ENCODE measurements around the gene VPS39.
A peak's percentile ranks its signal among the peaks of the same experiment; 100 is the strongest.

The VPS39 gene

DNA sequence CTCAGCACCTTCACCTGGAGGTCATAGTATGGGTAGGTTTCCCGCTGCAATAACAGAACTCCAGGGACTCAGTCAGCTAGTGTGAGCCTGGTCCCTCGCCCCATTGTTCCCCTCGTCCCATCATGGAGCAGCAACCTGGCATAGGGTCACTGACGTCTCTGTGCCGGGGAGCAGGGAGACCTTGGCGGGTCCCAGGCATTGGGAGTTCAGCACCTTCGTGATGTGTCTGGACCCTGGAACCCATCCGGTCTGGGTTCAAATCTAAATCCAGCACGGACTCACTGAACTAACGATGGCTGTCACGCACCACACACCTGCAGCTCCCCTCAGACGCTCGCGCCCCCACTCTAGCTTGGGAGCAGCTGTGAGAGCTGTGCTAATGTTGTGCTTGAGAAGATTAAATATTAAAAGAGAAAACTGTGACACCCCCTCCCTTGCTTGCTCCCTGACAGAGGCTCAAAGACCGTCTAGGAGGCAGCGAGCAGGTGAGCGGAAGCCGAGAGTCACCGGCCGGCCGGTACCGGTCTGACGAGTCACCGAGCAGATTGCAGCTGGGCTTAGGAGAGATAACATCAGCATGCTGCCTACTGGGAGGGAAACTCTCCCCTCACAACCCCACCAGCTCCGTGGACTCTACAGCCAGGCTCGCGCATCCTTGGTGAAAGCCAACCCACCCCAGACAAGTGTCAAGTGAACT lies 52.4 kb downstream of the VPS39 start:
- no peak for FAIRE-seq
- TF ChIP-seq TAF1 (IDR thresholded peaks at IDR 0.05; ENCODE audit: low read depth, low read length) (no peak), PAX5 (IDR thresholded peaks at IDR 0.05; ENCODE audit: insufficient read depth, low read length, severe bottlenecking) (no peak), POLR2AphosphoS5 (IDR thresholded peaks at IDR 0.05; ENCODE audit: low read depth, low read length) (no peak), SPI1 (IDR thresholded peaks at IDR 0.05; ENCODE audit: low read depth, low read length) (no peak), POLR2A (IDR thresholded peaks at IDR 0.05; ENCODE audit: low read depth, low read length) (no peak), POU2F2 (IDR thresholded peaks at IDR 0.05; ENCODE audit: low read depth, low read length) (no peak)

DNA sequence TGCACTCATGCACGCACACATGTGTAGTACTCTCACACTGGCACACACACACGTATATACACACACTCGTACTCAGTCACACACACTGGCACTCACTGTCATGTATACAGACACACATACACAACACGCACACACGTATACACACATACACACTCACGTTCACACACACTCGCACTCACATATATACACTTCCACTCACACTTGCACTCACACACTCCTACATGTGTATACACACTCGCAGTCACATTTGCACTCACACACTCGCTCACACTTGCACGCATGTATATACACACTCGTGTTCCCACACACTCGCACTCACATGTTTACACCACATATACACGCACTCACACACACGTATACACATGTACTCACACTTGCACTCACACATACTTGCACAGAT lies 53.1 kb downstream of the VPS39 start:
- TF ChIP-seq POLR2A (IDR thresholded peaks at IDR 0.05; ENCODE audit: low read depth, low read length) (no peak), POLR2AphosphoS5 (IDR thresholded peaks at IDR 0.05; ENCODE audit: low read depth, low read length) (no peak), PAX5 (IDR thresholded peaks at IDR 0.05; ENCODE audit: insufficient read depth, low read length, severe bottlenecking) (no peak), POU2F2 (IDR thresholded peaks at IDR 0.05; ENCODE audit: low read depth, low read length) (no peak)
- FAIRE-seq: peak; percentile 45
- no peak for DNase-seq (ENCODE audit: insufficient read length, low spot score)

More for the DNA sequence above, 52.4 kb downstream of the VPS39 start:
- no peak for DNase-seq (ENCODE audit: insufficient read length, low spot score)

- no peak for DNase-seq (ENCODE audit: insufficient read length, low spot score)
- TF ChIP-seq POLR2A (IDR thresholded peaks at IDR 0.05; ENCODE audit: low read depth, low read length) (no peak), POU2F2 (IDR thresholded peaks at IDR 0.05; ENCODE audit: low read depth, low read length) (no peak), PAX5 (IDR thresholded peaks at IDR 0.05; ENCODE audit: insufficient read depth, low read length, severe bottlenecking) (no peak), SPI1 (IDR thresholded peaks at IDR 0.05; ENCODE audit: low read depth, low read length) (no peak), TAF1 (IDR thresholded peaks at IDR 0.05; ENCODE audit: low read depth, low read length) (no peak), POLR2AphosphoS5 (IDR thresholded peaks at IDR 0.05; ENCODE audit: low read depth, low read length) (no peak)
- FAIRE-seq: no peak
Observed at GRCh38 chr15:42154212-42154941, 53.7 kb downstream of the VPS39 start.

DNA sequence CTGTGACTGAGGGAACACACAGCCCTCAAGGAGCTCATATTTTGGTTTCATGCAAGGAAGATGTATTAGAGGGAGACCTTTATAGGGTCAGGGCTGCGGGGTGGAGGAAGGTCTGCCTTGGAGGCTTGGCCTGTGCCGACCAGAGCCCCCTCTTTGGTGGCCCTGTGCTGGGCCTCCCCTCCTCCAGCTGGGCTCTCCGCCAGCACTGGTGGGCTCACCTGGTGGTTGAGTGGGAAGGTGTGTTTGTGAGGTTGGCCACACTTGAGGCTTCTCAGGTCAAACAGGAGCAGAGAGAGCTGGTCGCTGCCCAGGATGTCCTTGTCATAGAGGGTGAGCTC lies 54.3 kb downstream of the VPS39 start:
- FAIRE-seq: no peak
- TF ChIP-seq TAF1 (IDR thresholded peaks at IDR 0.05; ENCODE audit: low read depth, low read length) (no peak), POLR2A (IDR thresholded peaks at IDR 0.05; ENCODE audit: low read depth, low read length) (no peak), POU2F2 (IDR thresholded peaks at IDR 0.05; ENCODE audit: low read depth, low read length) (no peak), SPI1 (IDR thresholded peaks at IDR 0.05; ENCODE audit: low read depth, low read length) (no peak), PAX5 (IDR thresholded peaks at IDR 0.05; ENCODE audit: insufficient read depth, low read length, severe bottlenecking) (no peak), POLR2AphosphoS5 (IDR thresholded peaks at IDR 0.05; ENCODE audit: low read depth, low read length) (no peak)

DNA sequence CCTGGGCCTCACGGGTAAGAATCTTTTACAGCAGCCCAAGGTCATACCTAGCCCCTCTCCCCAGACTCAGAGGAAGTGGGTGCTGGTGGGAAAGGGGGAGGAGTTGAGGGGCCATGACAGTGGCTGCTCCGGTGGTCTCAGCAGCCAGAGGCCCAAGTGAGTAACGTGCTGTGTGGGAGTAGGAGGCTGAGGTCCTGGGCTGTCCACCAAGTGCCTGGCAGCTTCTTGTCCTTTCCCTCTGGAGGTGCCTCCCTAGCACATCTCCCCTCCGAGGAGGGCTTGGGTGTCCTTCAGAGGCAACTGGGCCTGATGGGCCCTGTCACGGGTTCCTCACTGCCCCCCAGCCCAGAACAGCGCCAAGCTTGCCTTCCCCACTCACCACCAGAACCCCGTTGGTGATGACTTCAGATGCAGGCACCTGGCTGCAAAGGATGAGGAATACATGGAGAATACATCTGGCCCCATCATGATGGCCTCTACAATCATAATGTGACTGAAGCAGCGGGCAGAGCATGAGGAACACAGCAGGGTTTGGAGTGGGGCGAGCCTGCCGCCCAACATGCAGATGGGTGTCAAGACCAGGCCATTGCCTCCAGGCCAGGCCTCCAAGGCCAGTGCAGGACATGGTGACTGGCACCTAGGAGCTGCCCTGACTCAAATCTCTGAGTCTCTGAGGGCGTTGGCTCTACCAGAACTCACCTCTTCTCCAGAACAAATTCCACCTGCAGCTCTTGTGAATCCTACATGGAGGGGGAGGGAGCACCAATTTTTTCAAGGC lies 55.0 kb downstream of the VPS39 start:
- no peak for DNase-seq (ENCODE audit: insufficient read length, low spot score)
- TF ChIP-seq TAF1 (IDR thresholded peaks at IDR 0.05; ENCODE audit: low read depth, low read length) (no peak), POLR2AphosphoS5 (IDR thresholded peaks at IDR 0.05; ENCODE audit: low read depth, low read length) (no peak), POU2F2 (IDR thresholded peaks at IDR 0.05; ENCODE audit: low read depth, low read length) (no peak), SPI1 (IDR thresholded peaks at IDR 0.05; ENCODE audit: low read depth, low read length) (no peak), POLR2A (IDR thresholded peaks at IDR 0.05; ENCODE audit: low read depth, low read length) (no peak), PAX5 (IDR thresholded peaks at IDR 0.05; ENCODE audit: insufficient read depth, low read length, severe bottlenecking) (no peak)
- no peak for FAIRE-seq

More for the DNA sequence above, 54.3 kb downstream of the VPS39 start:
- DNase-seq (ENCODE audit: insufficient read length, low spot score): no peak

- DNase-seq (ENCODE audit: insufficient read length, low spot score): no peak
- no peak for FAIRE-seq
- TF ChIP-seq PAX5 (IDR thresholded peaks at IDR 0.05; ENCODE audit: insufficient read depth, low read length, severe bottlenecking) (no peak), POLR2A (IDR thresholded peaks at IDR 0.05; ENCODE audit: low read depth, low read length) (no peak), SPI1 (IDR thresholded peaks at IDR 0.05; ENCODE audit: low read depth, low read length) (no peak), POLR2AphosphoS5 (IDR thresholded peaks at IDR 0.05; ENCODE audit: low read depth, low read length) (no peak), POU2F2 (IDR thresholded peaks at IDR 0.05; ENCODE audit: low read depth, low read length) (no peak), TAF1 (IDR thresholded peaks at IDR 0.05; ENCODE audit: low read depth, low read length) (no peak)
Observed at GRCh38 chr15:42152196-42152920, 55.7 kb downstream of the VPS39 start.

GRCh38 chr15:42151736-42152135 lies 56.4 kb downstream of the VPS39 start:
- FAIRE-seq: no peak
- no peak for DNase-seq (ENCODE audit: insufficient read length, low spot score)
- no peak for TF ChIP-seq TAF1 (IDR thresholded peaks at IDR 0.05; ENCODE audit: low read depth, low read length)
- TF ChIP-seq SPI1 (IDR thresholded peaks at IDR 0.05; ENCODE audit: low read depth, low read length): no peak
- TF ChIP-seq POLR2A (IDR thresholded peaks at IDR 0.05; ENCODE audit: low read depth, low read length): no peak
- no peak for TF ChIP-seq POU2F2 (IDR thresholded peaks at IDR 0.05; ENCODE audit: low read depth, low read length)
- no peak for TF ChIP-seq PAX5 (IDR thresholded peaks at IDR 0.05; ENCODE audit: insufficient read depth, low read length, severe bottlenecking)
- TF ChIP-seq POLR2AphosphoS5 (IDR thresholded peaks at IDR 0.05; ENCODE audit: low read depth, low read length): no peak

GRCh38 chr15:42151141-42151561 lies 57.0 kb downstream of the VPS39 start:
- no peak for DNase-seq (ENCODE audit: insufficient read length, low spot score)
- TF ChIP-seq SPI1 (IDR thresholded peaks at IDR 0.05; ENCODE audit: low read depth, low read length) (no peak), TAF1 (IDR thresholded peaks at IDR 0.05; ENCODE audit: low read depth, low read length) (no peak), POU2F2 (IDR thresholded peaks at IDR 0.05; ENCODE audit: low read depth, low read length) (no peak), POLR2AphosphoS5 (IDR thresholded peaks at IDR 0.05; ENCODE audit: low read depth, low read length) (no peak), POLR2A (IDR thresholded peaks at IDR 0.05; ENCODE audit: low read depth, low read length) (no peak), PAX5 (IDR thresholded peaks at IDR 0.05; ENCODE audit: insufficient read depth, low read length, severe bottlenecking) (no peak)
- no peak for FAIRE-seq

Measured in GM12891 (cell line).